HG03354 (cell line): ENCODE results near the gene MAP2K6.

Experiments
- ATAC-seq: cut with Tn5 transposase; IDR thresholded peaks from one replicate; pipeline ENCODE4 v1.9.1; 2021; ENCODE audit warnings: mild to moderate bottlenecking; ENCODE audit not compliant: unreplicated experiment, poor library complexity, severe bottlenecking

MAP2K6 gene

DNA sequence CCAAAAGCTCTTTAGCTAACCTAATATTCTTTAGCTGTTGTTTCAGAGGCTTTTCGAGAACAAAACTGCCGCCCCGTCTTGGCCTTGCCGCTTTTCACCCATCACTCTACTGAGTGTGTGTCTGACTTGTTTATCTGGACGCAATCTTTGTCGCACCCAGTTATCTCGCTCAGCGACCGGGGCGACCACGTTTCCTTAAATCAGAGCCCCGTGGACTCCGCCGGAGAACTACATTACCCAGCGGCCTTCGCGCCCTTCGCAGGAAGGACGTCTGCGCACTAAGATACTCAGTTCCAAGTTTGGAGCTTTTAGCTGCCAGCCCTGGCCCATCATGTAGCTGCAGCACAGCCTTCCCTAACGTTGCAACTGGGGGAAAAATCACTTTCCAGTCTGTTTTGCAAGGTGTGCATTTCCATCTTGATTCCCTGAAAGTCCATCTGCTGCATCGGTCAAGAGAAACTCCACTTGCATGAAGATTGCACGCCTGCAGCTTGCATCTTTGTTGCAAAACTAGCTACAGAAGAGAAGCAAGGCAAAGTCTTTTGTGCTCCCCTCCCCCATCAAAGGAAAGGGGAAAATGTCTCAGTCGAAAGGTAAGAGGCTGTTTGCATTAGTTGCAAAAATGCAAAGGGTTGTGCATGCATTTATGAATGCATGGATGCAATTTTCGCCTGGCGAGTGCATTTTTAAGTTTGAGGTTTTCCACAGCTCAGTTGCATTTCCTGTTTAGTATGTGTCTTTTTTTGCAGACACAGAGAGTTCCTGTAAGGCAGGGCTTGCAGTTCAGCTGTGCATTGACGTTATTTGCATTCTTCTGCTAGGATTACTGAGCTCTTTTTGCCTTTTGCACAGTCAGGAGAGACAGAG is at the start of gene MAP2K6:
Gene MAP2K6 (plus strand): TSS at position 290 of the 867 bp plus-strand sequence. CDS start 288 bp downstream, at position 578.
- ATAC-seq = peak; percentile 99

DNA sequence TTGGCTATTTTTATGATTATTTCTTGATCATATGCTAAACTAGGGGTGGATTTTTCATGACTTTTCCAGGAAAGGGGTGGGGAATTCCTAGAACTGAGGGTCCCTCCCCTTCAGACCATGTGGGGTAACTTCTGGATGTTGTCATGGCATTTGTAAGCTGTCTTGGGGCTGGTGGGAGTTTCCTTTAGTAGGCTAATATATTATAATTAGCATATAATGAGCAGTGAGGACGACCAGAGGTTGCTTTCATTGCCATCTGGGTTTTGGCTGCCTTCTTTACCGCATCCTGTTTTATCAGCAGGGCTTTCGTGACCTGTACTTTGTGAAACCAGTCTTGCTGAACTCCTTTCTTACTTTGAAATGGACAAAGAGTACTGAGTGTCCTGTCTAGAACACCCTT is 47.2 kb upstream of the MAP2K6 start:
- ATAC-seq = peak; percentile 95

DNA sequence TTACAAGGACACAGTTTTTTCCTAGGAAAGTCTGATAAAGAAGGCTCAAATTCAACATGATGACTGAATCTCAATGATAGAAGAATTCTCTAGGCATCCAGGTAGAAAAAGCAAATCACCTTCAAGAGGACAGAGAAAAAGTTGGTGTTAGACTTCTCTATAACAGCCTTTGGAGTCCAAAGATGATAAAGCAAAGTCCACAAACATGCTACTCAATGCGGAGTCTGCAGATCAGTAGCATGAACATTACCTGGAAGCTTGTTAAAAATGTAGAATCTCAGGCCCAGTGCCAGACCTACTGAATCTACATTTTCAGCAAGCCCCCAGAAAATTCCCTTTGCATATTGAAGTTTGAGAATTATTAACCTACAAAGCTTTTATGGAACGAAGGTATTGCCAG is 41.4 kb upstream of the MAP2K6 start:
- ATAC-seq = no peak

DNA sequence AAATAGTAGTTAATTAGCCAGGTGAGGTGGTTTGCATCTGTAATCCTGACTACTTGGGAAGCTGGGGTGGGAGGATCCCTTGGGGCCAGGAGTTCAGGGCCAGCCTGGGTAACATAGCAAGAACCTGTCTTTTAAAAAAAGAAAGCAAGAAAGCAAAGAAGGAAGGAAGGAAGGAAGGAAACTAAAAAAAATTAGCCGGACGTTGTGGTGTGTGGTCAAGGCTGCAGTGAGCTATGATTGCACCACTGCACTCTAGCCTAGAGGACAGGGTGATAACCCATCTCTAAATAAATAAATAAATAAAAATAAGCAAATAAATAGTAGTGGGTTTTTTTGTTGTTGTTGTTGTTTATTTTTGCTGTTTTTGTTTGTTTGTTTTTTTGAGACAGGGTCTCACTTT is 39.3 kb upstream of the MAP2K6 start:
- ATAC-seq = no peak

DNA sequence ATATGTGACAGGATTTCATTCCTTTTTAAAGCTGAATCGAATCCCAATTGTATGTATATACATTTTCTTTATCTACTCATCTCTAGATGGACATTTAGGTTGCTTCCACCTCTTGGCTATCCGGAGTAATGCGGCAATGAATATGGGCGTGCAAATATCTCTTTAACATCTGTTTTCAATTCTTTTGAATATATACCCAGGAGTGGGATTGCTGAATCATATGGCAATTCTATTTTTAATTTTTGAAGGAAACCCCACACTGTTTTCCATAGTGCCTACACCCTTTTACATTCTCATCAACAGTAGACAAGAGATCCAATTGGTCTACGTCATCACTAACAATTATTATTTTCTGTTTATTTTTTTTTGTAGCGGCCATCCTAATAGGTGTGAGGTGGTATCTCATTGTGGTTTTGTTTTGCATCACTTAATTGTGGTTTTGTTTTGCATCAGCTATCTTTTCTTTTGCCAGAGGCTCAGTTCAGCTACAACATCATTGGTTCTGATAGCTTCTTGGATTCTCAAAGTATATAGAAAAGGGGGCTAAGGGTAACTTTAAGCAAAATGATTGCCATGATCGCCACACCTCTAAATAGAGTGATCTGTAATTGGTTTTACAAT is 25.6 kb upstream of the MAP2K6 start:
- no peak for ATAC-seq

DNA sequence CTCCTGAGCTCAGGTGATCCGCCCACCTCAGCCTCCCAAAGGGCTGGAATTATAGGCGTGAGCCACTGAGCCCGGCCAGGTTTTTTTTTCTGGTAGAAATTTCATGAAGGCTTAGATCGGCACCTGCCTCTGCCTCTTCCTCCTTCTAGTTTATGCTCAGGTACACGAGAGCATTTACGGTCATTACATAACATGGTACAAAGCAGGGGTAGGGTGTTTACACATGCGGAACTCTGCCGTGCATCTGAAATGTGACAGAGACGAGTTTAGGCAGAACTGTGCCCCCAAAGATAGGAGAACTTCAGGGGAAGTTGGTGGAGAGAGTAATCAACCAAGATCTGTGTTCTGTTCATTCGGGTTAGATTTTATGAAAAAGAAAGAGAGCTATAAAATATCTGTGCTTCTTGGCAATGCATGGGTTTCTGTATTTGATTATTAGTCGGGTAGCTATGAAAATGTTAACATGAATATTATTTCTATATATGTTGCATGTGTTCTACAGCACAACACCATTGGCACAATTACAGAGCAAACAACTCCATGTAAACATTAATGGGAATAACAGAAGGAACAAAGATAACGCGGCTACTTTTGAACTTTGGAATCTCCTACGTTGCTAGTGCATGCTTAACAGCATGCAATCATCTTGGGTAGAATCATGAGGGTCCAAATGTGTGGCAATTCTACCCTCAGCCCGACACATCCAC is 23.5 kb upstream of the MAP2K6 start:
- no peak for ATAC-seq

DNA sequence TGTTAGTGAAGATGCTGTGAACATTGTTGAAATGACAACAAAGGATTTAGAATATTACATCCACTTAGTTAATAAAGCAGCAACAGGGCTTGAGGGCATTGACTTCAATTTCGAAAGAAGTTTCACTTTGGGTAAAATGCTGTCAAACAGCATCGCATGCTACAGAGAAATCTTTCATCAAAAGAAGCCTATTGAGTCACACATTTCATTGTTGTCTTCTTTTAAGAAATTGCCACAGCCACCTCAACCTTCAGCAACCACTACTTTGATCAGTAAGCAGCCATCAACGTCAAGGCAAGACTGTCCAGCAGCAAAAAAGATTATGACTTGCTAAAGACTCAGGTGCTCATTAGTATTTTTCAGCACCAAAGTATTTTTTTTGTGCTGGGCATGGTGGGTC is 13.2 kb upstream of the MAP2K6 start:
- ATAC-seq = no peak

DNA sequence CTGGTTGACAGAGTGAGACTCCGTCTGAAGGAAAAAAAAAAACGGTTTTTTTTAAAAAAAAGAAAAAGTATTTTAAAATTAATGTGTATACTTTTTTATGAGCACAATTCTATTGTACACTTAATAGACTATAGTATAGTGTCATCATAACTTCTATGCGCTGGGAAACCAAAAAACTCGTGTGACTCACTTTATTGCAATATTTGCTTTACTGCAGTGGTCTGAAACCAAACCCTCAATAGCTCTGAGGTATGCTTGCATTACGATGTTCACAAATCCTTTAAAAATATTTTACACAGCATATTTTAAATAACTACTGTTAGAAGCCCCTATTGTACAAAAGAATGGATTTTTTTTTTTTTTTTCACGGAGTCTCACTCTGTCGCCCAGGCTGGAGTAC is 12.4 kb upstream of the MAP2K6 start:
- ATAC-seq = no peak

DNA sequence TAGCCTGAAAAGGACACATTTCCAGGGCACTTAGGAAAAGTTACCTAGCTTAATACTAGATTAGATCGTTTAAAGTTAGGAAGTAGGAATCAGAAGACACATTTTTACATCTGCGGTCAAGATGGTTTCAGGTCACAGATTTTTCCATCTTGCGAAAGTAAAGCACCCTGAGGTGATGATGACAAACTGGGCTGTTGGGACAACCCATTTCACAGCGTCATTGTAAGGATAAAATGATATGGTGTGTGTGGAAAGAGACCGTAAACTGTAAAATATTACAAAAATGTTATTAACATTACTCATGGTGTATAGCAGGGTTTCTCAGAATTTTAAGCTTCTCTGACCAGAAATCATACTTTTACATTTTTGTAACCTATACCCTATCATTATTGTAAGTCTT is 10.1 kb upstream of the MAP2K6 start:
- ATAC-seq = no peak

DNA sequence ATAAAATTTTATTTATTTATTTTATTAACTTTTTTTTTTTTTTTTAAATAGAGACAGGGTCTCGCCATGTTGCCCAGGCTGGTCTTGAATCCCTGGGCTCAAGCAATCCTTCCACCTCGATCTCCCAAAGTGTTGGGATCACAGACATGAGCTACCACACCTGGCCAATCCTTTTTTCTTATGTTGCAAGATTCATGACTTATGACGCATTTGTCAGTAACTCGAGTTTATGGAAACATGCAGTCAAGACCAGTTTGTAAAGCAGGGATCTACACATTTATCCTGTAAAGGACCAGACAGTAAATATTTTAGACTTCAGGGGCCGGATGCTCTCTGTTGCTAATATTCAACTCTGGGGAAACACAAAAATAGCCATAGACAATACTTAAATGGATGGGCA is 9.4 kb upstream of the MAP2K6 start:
- no peak for ATAC-seq

DNA sequence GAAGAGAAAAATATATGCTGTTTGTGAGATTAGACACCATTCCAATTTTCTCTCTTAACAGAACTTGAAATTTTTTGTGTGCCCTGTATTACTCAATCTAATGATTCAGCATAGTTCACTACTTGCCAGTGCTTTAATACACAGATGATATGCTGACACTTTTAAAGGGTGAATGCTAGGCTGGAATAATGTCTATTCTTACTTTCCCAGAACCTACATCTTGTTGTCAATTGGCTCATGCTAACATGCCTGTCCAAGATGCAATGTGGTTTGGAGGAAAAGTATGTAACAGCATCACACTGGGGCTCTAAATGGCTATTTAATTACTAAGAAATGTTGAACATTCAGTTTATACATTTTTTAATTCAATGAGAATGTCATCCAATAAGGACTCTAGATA is 7.6 kb upstream of the MAP2K6 start:
- ATAC-seq = no peak

DNA sequence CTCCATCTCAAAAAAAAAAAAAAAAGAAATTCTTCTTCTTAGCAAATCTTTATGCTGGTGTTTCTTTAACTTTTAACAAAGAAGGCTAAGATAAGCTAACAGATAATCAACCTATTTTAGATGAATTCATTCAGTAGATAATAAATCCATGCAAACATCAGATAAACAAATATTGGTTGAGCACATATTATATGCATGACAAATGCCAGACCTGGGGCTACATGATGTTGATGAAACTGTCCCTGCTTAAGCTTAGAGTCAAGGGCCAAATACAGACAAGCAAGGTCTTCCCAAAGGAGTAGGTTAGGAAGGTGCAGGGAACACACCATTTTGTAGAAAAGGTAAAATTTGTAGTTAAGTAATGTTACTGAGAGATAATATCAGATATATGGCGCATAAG is 6.7 kb upstream of the MAP2K6 start:
- ATAC-seq = no peak

DNA sequence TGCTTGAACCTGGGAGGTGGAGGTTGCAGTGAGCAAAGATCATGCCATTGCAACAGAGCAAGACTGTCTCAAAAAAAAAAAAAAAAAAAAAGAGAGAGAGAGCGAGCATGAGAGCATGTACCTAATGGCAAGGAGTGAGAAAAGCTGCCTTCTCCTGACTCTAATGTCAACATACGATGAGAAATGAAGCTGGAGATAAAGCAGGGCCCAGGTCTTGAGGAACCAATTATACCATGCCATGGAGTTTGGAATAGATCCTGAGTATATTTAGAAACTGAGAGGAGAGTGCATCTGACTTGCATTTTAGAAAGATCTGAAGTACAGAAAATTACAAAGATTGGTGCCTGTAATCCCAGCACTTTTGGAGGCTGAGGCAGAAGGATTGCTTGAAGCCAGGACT is 3.8 kb upstream of the MAP2K6 start:
- ATAC-seq = no peak

DNA sequence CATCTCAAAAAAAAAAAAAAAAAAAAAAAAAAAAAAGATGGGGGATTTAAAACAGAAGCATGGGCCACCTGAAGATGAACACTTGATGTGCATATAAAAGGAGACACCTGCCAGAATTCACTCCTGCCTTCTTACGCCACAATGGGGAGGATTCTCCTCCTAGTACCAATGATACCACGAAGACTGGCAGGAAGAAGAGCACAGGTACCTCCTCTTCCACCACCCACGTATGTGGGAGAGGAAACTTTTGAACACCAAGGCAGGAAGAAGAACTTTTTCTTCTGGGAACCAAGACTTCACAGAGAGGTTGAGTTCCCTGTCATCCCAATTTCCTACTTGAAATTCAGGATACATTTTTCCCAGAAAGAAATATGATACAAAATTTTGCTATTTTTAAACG is 2.7 kb upstream of the MAP2K6 start:
- ATAC-seq = no peak

DNA sequence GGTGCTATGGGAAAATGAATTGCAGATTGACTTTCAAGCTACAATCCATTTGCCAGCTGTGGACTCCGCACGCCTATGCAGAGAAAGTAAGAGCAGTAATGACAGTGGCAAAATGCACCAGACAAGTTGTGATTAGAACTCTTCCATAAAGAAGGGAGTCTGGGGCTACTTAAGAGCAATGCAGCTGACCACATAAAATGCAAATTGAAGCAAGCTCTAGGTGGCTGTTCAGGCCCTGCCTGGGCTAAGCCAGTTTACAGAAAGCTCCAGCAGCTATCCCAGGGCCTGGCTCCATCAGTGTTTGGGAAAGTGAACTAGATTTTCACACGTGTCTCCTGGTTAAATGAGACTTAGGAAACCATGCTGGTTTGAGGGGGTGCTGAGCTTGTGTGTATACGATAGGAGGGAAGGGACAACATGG is 2.2 kb upstream of the MAP2K6 start:
- ATAC-seq = no peak

DNA sequence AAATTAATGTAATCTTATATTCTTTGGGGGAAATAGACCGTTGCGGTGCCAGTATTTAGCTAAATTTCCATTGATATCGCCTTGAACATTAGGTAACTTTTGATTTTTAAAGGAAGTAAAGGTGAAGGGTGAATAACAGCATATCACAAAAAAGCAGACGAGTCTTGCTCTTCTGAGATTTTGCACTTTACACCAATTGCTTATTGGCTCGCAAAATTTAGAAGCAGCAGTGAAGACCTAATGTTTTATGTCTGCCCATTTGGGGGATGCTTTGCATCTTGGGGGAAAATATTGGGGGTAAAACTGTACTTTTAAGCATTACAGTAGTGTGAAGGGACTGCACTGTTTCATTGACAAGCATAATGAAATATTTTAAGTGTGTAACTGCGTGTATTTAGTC is 934 bp downstream of the MAP2K6 start:
- ATAC-seq = no peak

DNA sequence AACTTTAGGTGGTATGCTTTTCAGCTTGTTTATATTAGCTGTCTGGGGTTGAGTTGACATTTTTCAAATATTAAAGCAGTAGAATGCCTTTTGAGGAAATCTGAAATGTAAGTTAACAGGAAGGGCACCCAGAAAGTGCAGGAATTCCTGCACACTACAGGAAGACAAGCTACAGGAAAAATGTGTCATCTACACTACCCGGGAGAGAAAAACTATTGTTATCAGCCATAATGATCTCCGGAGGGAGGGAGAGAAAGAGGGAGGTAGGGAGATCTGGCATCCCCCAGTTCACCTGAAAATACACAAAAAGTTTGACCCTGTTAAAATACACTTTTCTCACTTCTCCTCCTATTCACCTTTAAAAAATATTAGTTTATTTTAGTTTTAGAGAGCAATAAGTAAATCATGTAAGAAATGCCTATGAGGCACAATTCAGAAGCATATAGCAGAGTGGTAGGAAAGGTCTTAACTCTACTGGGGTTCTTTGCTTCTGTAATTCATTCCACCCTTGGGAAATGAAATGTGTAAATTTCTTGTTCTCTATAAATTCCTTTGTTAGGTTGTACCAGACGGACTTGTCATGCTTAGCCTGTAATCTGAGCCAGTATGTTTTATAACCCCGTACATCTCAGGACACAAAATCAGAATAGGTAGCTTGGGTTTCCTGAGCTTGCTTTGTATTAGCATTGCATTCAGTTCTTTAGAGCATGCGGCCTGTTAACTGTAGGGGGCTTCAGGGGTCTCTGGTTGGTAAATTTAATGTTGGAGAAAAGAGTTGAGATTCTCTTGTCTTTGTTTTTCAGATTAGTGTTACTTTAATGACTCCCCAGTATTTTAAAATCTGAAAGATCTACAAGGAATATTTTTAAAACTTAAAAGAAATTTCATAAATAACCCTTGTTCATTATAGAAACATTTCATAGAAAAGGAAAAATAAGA is 3.3 kb downstream of the MAP2K6 start:
- no peak for ATAC-seq

DNA sequence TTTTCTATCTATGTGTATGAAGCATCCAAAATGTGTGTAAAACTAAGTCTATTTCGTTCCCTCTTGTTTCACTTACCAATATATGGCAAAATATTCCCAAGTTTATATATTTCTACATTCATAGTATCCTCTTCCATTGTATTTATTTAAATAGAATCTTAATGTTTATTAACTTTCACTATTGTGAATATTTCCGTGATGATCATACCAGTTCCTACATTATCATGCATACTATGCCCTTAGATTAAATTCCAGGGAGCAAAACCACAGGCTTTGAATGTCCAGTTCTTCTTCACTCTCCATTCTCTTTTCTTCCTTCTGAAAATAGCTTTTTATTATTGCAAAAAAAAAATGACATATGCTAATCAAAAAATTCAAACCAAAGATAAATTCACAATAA is 4.0 kb downstream of the MAP2K6 start:
- ATAC-seq = no peak

DNA sequence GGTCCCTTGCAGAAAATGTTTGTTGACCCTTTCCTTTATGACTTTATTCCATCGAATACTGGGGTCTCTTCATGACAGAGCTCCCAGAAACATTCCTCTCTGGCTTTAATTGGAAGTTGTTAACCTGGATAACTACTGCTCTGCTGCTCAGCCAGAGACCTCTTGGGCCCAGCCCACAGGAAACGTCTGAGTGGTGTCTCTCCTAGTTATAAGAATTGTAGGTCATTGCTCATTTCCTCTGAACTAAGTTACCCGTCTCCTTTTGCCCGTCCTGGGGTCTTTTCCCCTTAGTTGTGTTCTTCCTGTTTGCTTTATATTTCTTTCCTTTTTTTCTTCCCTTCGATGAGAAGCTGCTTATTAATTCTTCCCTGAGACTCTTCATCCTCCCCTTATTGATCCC is 9.0 kb downstream of the MAP2K6 start:
- no peak for ATAC-seq
